OCI-LY7 (cell line): ENCODE results near the gene ZNF668. TPM values are rescaled to one million over a fixed set of nuclear protein-coding genes. Genes with fewer than 3 reads are reported as not detected.

ENCODE experiments used
- total RNA-seq, 2 experiments: library from RNA; depleted of rRNA in 1 of 2; stranded (reverse); fragments of >200 nt in 1 of 2; shearing (Covaris generic) in 1 of 2; gene quantifications; 2 replicates each; pipeline ENCODE4 v1.2.3, GENCODE V29; 2014 to 2022

Gene ZNF668
- total RNA-seq, 2 experiments from 2014 or later, result 7.8 to 21.7 TPM

Other genes with a start within 250 kb of the ZNF668 start
- gene BCL7C, start 180.2 kb downstream of the ZNF668 start, total RNA-seq (2014; rRNA removed; shearing (Covaris generic)), result 17.8 and 20.6 TPM in 2 replicates
- gene BCL7C, start 180.2 kb downstream of the ZNF668 start, total RNA-seq (2022), result 11.0 and 11.5 TPM in 2 replicates
- gene CTF1, start 177.6 kb downstream of the ZNF668 start, total RNA-seq (2014; rRNA removed; shearing (Covaris generic)), result 0.09 and 0.21 TPM in 2 replicates
- 0.46 and 0.68 TPM in 2 replicates for gene CTF1, start 177.6 kb downstream of the ZNF668 start, total RNA-seq (2022)
- 16.1 and 16.2 TPM in 2 replicates for gene FBXL19, start 150.7 kb downstream of the ZNF668 start, total RNA-seq (2014; rRNA removed; shearing (Covaris generic))
- 30.2 and 34.8 TPM in 2 replicates for gene FBXL19, start 150.7 kb downstream of the ZNF668 start, total RNA-seq (2022)
- 5.7 and 7.8 TPM in 2 replicates for gene ORAI3, start 125.2 kb downstream of the ZNF668 start, total RNA-seq (2014; rRNA removed; shearing (Covaris generic))
- 16.3 and 18.3 TPM in 2 replicates for gene ORAI3, start 125.2 kb downstream of the ZNF668 start, total RNA-seq (2022)
- 8.6 and 9.0 TPM in 2 replicates for gene SETD1A, start 116.5 kb downstream of the ZNF668 start, total RNA-seq (2014; rRNA removed; shearing (Covaris generic))
- gene SETD1A, start 116.5 kb downstream of the ZNF668 start, total RNA-seq (2022), result 35.7 and 36.0 TPM in 2 replicates
- 1.9 and 3.3 TPM in 2 replicates for gene HSD3B7, start 89.0 kb downstream of the ZNF668 start, total RNA-seq (2014; rRNA removed; shearing (Covaris generic))
- 2.4 and 2.6 TPM in 2 replicates for gene HSD3B7, start 89.0 kb downstream of the ZNF668 start, total RNA-seq (2022)
- gene STX1B, start 63.6 kb downstream of the ZNF668 start, total RNA-seq (2014; rRNA removed; shearing (Covaris generic)), result 0.47 TPM in 1 of 2 replicates, not detected in the other
- 2.1 and 2.4 TPM in 2 replicates for gene STX1B, start 63.6 kb downstream of the ZNF668 start, total RNA-seq (2022)
- gene STX4, start 40.7 kb downstream of the ZNF668 start, total RNA-seq (2014; rRNA removed; shearing (Covaris generic)), result 14.6 and 16.6 TPM in 2 replicates
- 40.5 and 41.6 TPM in 2 replicates for gene STX4, start 40.7 kb downstream of the ZNF668 start, total RNA-seq (2022)
- 25.4 and 30.1 TPM in 2 replicates for gene ZNF646, start 182 bp upstream of the ZNF668 start, total RNA-seq (2014; rRNA removed; shearing (Covaris generic))
- gene ZNF646, start 182 bp upstream of the ZNF668 start, total RNA-seq (2022), result 33.8 and 34.0 TPM in 2 replicates
- gene PRSS53, start 14.7 kb upstream of the ZNF668 start, total RNA-seq (2014; rRNA removed; shearing (Covaris generic)), result 3.7 and 4.4 TPM in 2 replicates
- 5.7 and 6.1 TPM in 2 replicates for gene PRSS53, start 14.7 kb upstream of the ZNF668 start, total RNA-seq (2022)
- 68.8 and 69.3 TPM in 2 replicates for gene VKORC1, start 20.6 kb upstream of the ZNF668 start, total RNA-seq (2014; rRNA removed; shearing (Covaris generic))
- gene VKORC1, start 20.6 kb upstream of the ZNF668 start, total RNA-seq (2022), result 60.1 and 70.2 TPM in 2 replicates
- gene BCKDK, start 34.1 kb upstream of the ZNF668 start, total RNA-seq (2014; rRNA removed; shearing (Covaris generic)), result 25.0 and 40.4 TPM in 2 replicates
- gene BCKDK, start 34.1 kb upstream of the ZNF668 start, total RNA-seq (2022), result 36.5 and 39.0 TPM in 2 replicates
- 86.9 and 89.1 TPM in 2 replicates for gene KAT8, start 43.4 kb upstream of the ZNF668 start, total RNA-seq (2014; rRNA removed; shearing (Covaris generic))
- 95.3 and 102 TPM in 2 replicates for gene KAT8, start 43.4 kb upstream of the ZNF668 start, total RNA-seq (2022)
- not detected in 2 replicates for gene PRSS8, start 61.5 kb upstream of the ZNF668 start, total RNA-seq (2014; rRNA removed; shearing (Covaris generic))
- not detected in 2 replicates for gene PRSS8, start 61.5 kb upstream of the ZNF668 start, total RNA-seq (2022)
- gene PRSS36, start 75.8 kb upstream of the ZNF668 start, total RNA-seq (2014; rRNA removed; shearing (Covaris generic)), result 0.36 TPM in 1 of 2 replicates, not detected in the other
- gene PRSS36, start 75.8 kb upstream of the ZNF668 start, total RNA-seq (2022), result 1.0 TPM in 1 of 2 replicates, not detected in the other
- 90.0 and 104 TPM in 2 replicates for gene FUS, start 105.9 kb upstream of the ZNF668 start, total RNA-seq (2014; rRNA removed; shearing (Covaris generic))
- gene FUS, start 105.9 kb upstream of the ZNF668 start, total RNA-seq (2022), result 880 and 953 TPM in 2 replicates
- gene PYCARD, start 128.5 kb upstream of the ZNF668 start, total RNA-seq (2014; rRNA removed; shearing (Covaris generic)), result 3.7 and 5.5 TPM in 2 replicates
- 10.3 and 14.8 TPM in 2 replicates for gene PYCARD, start 128.5 kb upstream of the ZNF668 start, total RNA-seq (2022)
- 0.13 and 0.21 TPM in 2 replicates for gene TRIM72, start 139.9 kb upstream of the ZNF668 start, total RNA-seq (2014; rRNA removed; shearing (Covaris generic))
- 0.46 and 1.1 TPM in 2 replicates for gene TRIM72, start 139.9 kb upstream of the ZNF668 start, total RNA-seq (2022)
- gene PYDC1, start 142.9 kb upstream of the ZNF668 start, total RNA-seq (2014; rRNA removed; shearing (Covaris generic)), result not detected in 2 replicates
- gene PYDC1, start 142.9 kb upstream of the ZNF668 start, total RNA-seq (2022), result not detected in 2 replicates
- gene ITGAM, start 185.7 kb upstream of the ZNF668 start, total RNA-seq (2014; rRNA removed; shearing (Covaris generic)), result not detected in 2 replicates
- gene ITGAM, start 185.7 kb upstream of the ZNF668 start, total RNA-seq (2022), result 0.09 and 0.23 TPM in 2 replicates